Adrenal gland (tissue), 5 donors: ENCODE data around the gene UTF1.

ENCODE experiments used
- POLR2A ChIP-seq, 2 donors: fragments of 450-650 bp; IDR thresholded peaks; one replicate each; pipeline ENCODE4 v1.6.1; 2017; ENCODE audit warnings: antibody characterized with exemption in 2 of 2, mild to moderate bottlenecking in 2 of 2, moderate library complexity in 1 of 2
- TF ChIP-seq, protein P1 (sequence below), 6 experiments: fragments of 450-650 bp in 4 of 6; fragments of 200-600 bp in 2 of 6; sonication (generic) in 1 of 6; IDR thresholded peaks; 1 replicate in 5 of 6; 2 replicates in 1 of 6; pipeline versions ENCODE4 v1.5.1 to v1.8.0; 2016 to 2021; ENCODE audit warnings: antibody characterized with exemption in 6 of 6, mild to moderate bottlenecking in 2 of 6, moderate library complexity in 1 of 6
- donor health status: DM: no; HTN: no; CAD: no.

DNA sequence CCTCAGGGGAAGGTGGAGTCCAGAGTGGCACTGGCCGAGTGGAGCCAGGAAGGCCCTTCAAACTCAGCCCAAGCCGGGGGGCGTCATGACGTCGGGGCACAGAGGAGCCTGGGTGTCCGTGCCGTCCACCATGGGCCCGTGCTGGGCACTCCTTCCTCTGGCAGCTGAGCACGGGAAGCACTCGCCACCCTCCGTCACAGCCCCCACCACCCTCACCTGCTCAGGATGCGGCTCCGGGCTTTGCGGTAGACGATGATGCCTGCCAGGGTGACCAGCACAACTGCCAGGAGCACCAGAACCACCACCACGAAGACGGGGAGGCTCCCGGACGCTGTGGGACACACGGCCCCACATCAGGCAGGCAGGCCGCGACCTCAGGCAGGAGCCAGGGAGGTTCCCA is 38.5 kb downstream of the UTF1 start:
- TF ChIP-seq, protein P1, sequence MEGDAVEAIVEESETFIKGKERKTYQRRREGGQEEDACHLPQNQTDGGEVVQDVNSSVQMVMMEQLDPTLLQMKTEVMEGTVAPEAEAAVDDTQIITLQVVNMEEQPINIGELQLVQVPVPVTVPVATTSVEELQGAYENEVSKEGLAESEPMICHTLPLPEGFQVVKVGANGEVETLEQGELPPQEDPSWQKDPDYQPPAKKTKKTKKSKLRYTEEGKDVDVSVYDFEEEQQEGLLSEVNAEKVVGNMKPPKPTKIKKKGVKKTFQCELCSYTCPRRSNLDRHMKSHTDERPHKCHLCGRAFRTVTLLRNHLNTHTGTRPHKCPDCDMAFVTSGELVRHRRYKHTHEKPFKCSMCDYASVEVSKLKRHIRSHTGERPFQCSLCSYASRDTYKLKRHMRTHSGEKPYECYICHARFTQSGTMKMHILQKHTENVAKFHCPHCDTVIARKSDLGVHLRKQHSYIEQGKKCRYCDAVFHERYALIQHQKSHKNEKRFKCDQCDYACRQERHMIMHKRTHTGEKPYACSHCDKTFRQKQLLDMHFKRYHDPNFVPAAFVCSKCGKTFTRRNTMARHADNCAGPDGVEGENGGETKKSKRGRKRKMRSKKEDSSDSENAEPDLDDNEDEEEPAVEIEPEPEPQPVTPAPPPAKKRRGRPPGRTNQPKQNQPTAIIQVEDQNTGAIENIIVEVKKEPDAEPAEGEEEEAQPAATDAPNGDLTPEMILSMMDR (IDR thresholded peaks at IDR 0.05) = no peak
- TF ChIP-seq POLR2A (IDR thresholded peaks at IDR 0.05) = no peak
